ENCODE measurements around the gene RUSC2.
A peak's percentile ranks its signal among the peaks of the same experiment; 100 is the strongest.
"Not testable (repeated sequence)": the region's sequence is repeated elsewhere in the genome, so short reads cannot be mapped to it uniquely, and the experiment has no call there.

The RUSC2 gene

DNA sequence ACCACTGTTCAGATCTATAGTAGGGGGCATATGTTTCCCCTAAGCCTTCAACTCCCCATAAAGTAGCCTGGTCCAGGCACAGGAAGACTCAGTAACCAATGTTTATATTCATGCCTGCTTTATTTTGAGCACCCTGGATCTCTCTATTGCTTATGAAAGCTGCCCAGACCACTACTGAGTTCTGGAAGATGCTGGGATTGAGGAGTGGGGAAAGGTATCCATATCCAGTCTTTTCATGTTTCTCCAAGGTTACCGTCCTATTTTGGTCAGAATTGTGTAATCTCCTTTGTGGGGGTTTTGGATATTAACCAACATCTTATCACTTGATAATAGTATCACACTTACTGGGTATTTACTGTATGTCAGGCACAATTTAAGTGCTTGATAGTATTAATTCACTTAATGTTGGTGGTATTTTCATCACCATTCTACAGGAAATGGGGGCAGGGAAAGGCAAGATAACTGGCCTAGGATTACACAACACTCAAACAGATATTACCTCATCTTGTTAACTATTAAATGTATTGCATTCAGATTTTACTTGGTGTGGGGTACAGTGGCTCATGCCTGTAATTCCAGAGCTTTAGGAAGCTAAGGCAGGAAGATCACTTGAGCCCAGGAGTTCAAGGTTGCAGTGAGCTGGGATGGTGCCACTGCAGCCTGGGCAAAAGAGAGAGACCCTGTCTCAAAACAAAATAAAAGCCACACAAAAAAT, 36.3 kb downstream of the RUSC2 start:
- in situ Hi-C loops (cut with HindIII; ENCODE audit: low sequenced_read_pairs): no loop called here
- no peak overlapping the region for H3K4me3 ChIP-seq (ENCODE audit: low read depth, low read length)
- DNase-seq (ENCODE audit: low read depth, low spot score): peak; percentile 25
- TF ChIP-seq, protein P1, sequence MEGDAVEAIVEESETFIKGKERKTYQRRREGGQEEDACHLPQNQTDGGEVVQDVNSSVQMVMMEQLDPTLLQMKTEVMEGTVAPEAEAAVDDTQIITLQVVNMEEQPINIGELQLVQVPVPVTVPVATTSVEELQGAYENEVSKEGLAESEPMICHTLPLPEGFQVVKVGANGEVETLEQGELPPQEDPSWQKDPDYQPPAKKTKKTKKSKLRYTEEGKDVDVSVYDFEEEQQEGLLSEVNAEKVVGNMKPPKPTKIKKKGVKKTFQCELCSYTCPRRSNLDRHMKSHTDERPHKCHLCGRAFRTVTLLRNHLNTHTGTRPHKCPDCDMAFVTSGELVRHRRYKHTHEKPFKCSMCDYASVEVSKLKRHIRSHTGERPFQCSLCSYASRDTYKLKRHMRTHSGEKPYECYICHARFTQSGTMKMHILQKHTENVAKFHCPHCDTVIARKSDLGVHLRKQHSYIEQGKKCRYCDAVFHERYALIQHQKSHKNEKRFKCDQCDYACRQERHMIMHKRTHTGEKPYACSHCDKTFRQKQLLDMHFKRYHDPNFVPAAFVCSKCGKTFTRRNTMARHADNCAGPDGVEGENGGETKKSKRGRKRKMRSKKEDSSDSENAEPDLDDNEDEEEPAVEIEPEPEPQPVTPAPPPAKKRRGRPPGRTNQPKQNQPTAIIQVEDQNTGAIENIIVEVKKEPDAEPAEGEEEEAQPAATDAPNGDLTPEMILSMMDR (IDR thresholded peaks at IDR 0.05; ENCODE audit: low read depth, low read length): no peak

DNA sequence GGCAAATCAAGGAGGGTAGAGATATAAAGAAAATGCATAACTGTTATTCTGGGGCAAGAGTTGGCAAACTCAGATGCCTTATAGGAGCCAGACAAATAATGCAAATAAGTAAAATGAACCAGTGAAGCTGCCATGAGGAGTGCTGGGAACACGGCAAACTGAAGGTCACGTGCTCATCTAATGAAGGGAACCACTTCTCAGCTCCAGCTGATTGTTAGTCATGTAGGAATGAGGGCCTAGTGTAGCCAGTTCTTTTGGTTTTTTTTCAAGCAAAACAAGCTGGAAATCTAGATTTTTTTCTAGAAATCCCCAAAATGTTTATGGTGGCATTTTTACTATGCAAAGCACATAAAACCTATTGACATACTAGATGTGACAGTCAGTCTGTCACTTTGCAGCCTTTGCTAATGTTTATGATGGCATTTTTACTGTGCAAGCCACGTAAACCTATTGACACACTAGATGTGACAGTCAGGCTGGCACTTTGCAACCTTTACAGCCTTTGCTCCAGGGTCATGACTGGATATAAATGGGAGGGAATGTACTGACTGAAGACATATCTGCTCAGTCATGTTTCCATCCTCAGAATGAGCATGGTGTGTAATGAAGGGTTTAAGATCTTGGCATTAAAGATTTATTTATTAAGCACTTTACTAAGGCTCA, 39.4 kb downstream of the RUSC2 start:
- no peak for DNase-seq (ENCODE audit: low read depth, low spot score)
- TF ChIP-seq, protein P1 (IDR thresholded peaks at IDR 0.05; ENCODE audit: low read depth, low read length): no peak
- in situ Hi-C loops (cut with HindIII; ENCODE audit: low sequenced_read_pairs): no loop called here
- H3K4me3 ChIP-seq (ENCODE audit: low read depth, low read length): no peak overlapping the region

DNA sequence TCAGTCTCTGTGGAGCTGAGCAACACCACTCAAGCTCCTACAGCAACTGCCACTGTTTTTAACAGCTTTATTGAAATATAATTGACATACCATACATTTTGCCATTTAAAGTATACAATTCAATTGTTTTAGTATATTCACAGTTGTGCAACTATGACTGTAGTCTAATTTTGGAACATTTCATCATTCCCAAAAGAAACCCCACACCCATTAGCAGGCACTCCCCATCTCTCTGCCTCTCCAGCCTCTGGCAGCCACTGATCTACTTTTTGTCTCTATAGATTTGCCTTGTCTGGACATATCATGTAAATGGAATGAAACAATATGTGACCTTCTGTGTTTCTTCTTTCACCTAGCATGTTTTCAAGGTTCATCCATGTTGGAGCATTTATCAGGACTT, 43.5 kb downstream of the RUSC2 start:
- H3K4me3 ChIP-seq (ENCODE audit: low read depth, low read length): no peak overlapping the region
- TF ChIP-seq, protein P1 (IDR thresholded peaks at IDR 0.05; ENCODE audit: low read depth, low read length): no peak
- in situ Hi-C loops (cut with HindIII; ENCODE audit: low sequenced_read_pairs): no loop called here
- no peak for DNase-seq (ENCODE audit: low read depth, low spot score)

DNA sequence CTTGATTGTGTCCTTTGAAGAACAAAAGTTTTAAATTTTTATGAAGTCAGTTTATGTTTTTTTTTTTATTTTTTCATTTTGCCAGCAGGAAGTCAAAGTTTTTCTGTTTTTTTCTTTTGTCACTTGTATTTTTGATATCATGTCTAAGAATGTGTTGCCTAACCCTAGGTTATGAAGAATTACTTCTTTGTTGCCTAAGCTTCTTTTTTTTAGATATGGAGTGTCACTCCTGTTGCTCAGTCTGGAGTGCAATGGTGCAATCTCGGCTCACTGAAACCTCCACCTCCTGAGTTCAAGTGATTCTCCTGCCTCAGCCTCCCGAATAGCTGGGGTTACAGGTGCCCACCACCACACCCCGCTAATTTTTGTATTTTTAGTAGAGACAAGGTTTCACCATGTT, 45.0 kb downstream of the RUSC2 start:
- H3K4me3 ChIP-seq (ENCODE audit: low read depth, low read length); in situ Hi-C loops (cut with HindIII; ENCODE audit: low sequenced_read_pairs); DNase-seq (ENCODE audit: low read depth, low spot score): not testable (repeated sequence)

DNA sequence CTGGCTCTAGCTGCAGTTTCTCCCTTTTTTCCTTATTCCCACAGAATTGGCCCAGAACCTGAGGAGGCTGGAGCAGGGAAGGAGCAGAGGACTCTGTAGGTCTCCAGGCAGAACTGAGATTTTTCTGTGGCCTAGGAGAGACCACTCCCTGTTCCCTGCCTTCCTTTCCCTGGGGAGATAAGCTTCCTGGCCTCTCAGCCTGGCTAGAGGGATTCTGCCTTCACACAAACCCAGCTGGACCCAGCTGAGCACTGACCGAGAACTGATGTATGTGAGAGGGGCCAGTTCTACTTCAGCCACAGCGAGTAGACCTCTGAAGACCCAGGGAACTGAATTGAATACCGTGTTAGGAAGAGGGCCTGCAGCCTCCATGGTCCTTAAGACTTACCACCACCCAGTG, 48.0 kb downstream of the RUSC2 start:
- in situ Hi-C loops (cut with HindIII; ENCODE audit: low sequenced_read_pairs): no loop called here
- TF ChIP-seq, protein P1 (IDR thresholded peaks at IDR 0.05; ENCODE audit: low read depth, low read length): no peak
- no peak overlapping the region for H3K4me3 ChIP-seq (ENCODE audit: low read depth, low read length)
- no peak for DNase-seq (ENCODE audit: low read depth, low spot score)

DNA sequence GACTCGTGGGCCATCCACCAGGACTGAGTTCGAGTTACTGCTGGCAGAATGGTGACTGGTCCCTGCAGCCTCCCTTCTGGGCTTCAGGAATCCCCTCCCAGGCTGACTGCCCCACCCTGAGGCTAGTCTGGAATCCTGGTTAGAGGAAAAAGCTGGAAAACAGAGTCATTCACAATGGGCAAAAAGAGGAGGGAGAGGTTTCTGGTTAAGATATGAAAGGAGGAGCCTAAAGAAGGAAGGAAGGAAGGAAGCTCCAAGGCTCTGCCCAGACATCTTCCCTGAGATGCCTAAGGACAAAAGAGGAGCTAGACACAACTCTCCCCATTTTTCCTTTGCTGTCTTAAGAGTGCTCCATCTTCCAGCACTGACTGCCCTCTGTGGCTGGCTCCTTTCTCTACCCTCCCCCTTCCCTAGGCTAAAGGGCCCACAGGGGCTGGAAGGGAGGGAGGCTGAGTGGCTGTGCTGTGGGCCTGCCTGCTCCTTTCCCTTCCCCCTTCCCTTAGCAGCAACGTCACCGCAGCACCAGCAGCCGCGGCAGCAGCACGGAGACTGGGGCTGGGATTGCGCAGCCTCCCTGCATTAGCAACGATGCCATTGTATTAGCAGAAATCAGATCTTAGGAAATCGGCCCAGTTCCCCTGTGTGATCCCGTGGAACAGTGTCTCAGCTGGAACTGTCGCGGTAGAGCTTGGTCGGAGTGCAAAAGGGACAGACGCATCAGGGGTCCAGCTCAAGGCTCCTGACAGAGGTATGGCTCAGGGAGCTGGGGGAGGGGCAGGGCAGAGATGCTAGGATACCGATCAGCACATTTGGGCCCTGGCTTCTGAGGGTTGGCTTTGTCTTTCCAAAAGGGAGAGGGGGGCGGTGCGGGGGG, 48.7 kb downstream of the RUSC2 start:
- in situ Hi-C loops (cut with HindIII; ENCODE audit: low sequenced_read_pairs): no loop called here
- DNase-seq (ENCODE audit: low read depth, low spot score): peak; percentile 77
- peak overlapping the region; percentile 51 for H3K4me3 ChIP-seq (ENCODE audit: low read depth, low read length)
- TF ChIP-seq, protein P1 (IDR thresholded peaks at IDR 0.05; ENCODE audit: low read depth, low read length): no peak

Data from astrocyte of the spinal cord (primary cell).